Loucy (cell line): ENCODE results near the gene MVD.

Source experiments
- EZH2phosphoT487 ChIP-seq: fragments of 200-600 bp; IDR thresholded peaks from 2 replicates; pipeline ENCODE4 v1.6.1; 2018; ENCODE audit warnings: antibody characterized with exemption, mild to moderate bottlenecking, moderate library complexity, borderline replicate concordance
- TF ChIP-seq, protein P1 (sequence below): fragments of 200-600 bp; sonication (generic); conservative IDR thresholded peaks from 2 replicates; pipeline ENCODE4 v1.5.1; 2014; ENCODE audit warnings: mild to moderate bottlenecking, antibody characterized with exemption, low read length

DNA sequence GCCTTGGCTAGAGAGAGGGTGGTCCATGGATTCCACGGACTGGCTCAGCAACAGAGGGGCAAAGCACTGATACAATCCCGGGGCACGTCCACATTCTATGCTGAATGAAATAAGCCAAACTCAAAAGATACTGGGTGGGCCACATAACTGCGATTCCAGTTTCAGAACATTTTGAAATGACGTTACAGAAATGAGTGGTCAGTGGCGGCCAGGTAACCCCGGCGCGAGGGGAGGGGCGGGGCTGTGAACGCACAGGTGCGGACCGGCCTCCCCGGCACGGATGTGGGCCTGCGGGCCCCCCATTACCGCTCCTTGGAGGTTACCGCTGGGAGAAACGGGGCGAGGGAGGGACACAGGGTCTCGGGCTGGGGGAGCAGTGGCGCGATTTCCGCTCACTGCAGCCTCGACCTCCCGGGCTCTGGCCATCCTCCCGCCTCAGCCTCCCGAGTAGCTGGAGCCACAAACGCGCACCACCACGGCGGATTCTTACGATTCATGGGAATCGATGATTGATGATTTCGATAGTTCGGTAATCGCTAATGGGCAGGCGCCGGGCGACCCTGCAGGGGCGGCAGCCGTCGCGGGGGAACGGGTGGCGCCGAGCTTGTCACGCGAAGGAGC is 559 bp downstream of the MVD start:
- no peak for TF ChIP-seq EZH2phosphoT487
- TF ChIP-seq, protein P1, sequence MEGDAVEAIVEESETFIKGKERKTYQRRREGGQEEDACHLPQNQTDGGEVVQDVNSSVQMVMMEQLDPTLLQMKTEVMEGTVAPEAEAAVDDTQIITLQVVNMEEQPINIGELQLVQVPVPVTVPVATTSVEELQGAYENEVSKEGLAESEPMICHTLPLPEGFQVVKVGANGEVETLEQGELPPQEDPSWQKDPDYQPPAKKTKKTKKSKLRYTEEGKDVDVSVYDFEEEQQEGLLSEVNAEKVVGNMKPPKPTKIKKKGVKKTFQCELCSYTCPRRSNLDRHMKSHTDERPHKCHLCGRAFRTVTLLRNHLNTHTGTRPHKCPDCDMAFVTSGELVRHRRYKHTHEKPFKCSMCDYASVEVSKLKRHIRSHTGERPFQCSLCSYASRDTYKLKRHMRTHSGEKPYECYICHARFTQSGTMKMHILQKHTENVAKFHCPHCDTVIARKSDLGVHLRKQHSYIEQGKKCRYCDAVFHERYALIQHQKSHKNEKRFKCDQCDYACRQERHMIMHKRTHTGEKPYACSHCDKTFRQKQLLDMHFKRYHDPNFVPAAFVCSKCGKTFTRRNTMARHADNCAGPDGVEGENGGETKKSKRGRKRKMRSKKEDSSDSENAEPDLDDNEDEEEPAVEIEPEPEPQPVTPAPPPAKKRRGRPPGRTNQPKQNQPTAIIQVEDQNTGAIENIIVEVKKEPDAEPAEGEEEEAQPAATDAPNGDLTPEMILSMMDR = no peak
